Measurements from ENCODE around the gene REM1. TPM values are rescaled to one million over a fixed set of nuclear protein-coding genes. Genes with fewer than 3 reads are reported as not detected.

The REM1 gene
- total RNA-seq, 1 donor from 2014 or later, result not detected

GRCh38 chr20:31522731-31523130, 47.6 kb downstream of the REM1 start:
- no peaks in the 10 kb centered on the region for H3K9me3 Mint-ChIP-seq
- no peak overlapping the region for H3K27ac Mint-ChIP-seq
- intact Hi-C loops (cut with micrococcal nuclease), result no loop called here
- DNase-seq, result no peak
- no peaks in the 10 kb centered on the region for H3K27me3 Mint-ChIP-seq
- H3K4me1 Mint-ChIP-seq, result peaks cover 35% of the 10 kb centered on the region
- H3K4me3 Mint-ChIP-seq, result no peak overlapping the region
- peaks cover 58% of the 10 kb centered on the region for H3K36me3 Mint-ChIP-seq (ENCODE audit: low read depth)

DNA sequence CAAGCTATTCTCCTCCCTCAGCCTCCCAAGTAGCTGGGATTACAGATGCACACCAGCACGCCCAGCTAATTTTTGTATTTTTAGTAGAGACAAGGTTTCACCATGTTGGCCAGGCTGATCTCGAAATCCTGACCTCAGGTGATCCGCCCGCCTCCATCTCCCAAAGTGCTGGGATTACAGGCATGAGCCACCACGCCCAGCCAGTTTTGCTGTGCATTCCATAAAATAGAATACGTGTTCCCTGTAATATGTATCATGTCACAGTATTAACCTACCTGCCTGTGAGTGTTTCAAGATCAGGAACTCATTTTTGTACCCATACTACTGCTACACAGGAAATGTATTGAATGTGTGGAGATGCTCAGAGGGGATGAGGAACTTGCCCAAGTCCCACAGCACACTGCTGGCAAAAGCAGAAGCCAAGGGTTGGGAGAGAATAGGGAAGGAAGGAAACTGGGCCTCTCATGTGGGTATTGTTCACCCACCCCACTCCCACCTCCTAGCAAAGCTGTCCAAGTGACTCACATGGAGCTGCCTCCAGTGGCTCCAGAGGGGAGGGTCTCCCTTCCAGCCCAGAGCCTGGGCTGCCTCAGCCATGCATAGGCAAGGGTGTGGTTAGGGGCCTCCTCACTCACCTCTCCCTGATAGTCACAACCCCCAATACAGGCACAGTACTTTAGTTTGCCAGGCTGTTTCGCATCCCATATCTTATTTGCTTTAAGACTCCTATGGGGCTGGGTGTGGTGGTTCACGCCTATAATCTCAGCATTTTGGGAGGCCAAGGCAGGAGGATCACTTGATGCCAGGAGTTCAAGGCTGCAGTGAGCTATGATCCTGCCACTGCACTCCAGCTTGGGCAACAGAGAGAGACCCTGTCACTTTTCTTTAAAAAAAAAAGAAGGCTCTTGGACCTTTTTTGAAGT, 48.5 kb downstream of the REM1 start:
- H3K4me1 Mint-ChIP-seq, result peaks cover 35% of the 10 kb centered on the region
- no peaks in the 10 kb centered on the region for H3K9me3 Mint-ChIP-seq
- H3K27ac Mint-ChIP-seq, result no peak overlapping the region
- intact Hi-C loops (cut with micrococcal nuclease), result no loop called here
- H3K36me3 Mint-ChIP-seq (ENCODE audit: low read depth), result peaks cover 62% of the 10 kb centered on the region
- no peak overlapping the region for H3K4me3 Mint-ChIP-seq
- no peaks in the 10 kb centered on the region for H3K27me3 Mint-ChIP-seq
- no peak for DNase-seq

- Mint-ChIP-seq H3K4me1 (peaks cover 18% of the 10 kb centered on the region), H3K9me3 (no peaks in the 10 kb centered on the region), H3K27me3 (no peaks in the 10 kb centered on the region), H3K4me3 (no peak overlapping the region), H3K27ac (no peak overlapping the region), H3K36me3 (ENCODE audit: low read depth) (peaks cover 60% of the 10 kb centered on the region)
- intact Hi-C loops (cut with micrococcal nuclease), result no loop called here
- no peak for DNase-seq
Measured at GRCh38 chr20:31527266-31527665, 52.2 kb downstream of the REM1 start.

Other genes starting within 250 kb of the REM1 start
- gene DEFB115, start 217.6 kb upstream of the REM1 start, total RNA-seq, result not detected in 2 replicates
- gene DEFB116, start 166.7 kb upstream of the REM1 start, total RNA-seq, result not detected in 2 replicates
- not detected in 2 replicates for gene DEFB118, start 106.7 kb upstream of the REM1 start, total RNA-seq
- gene DEFB119, start 84.7 kb upstream of the REM1 start, total RNA-seq, result not detected in 2 replicates
- gene DEFB121, start 69.1 kb upstream of the REM1 start, total RNA-seq, result not detected in 2 replicates
- not detected in 2 replicates for gene DEFB123, start 34.7 kb upstream of the REM1 start, total RNA-seq
- not detected in 2 replicates for gene DEFB124, start 161 bp upstream of the REM1 start, total RNA-seq
- 181 and 193 TPM in 2 replicates for gene HM13, start 39.2 kb downstream of the REM1 start, total RNA-seq
- gene ID1, start 130.0 kb downstream of the REM1 start, total RNA-seq, result 2.7 and 2.9 TPM in 2 replicates
- not detected in 2 replicates for gene COX4I2, start 162.6 kb downstream of the REM1 start, total RNA-seq
- 379 and 381 TPM in 2 replicates for gene BCL2L1, start 247.6 kb downstream of the REM1 start, total RNA-seq